NT2/D1 (cell line): Measurements from ENCODE around the gene BRIP1.

Experiments used
- DNase-seq: peaks from one replicate; pipeline ENCODE4 v3.0.0-alpha.2; 2011; ENCODE audit warnings: low read depth, low spot score
- H3K27me3 ChIP-seq: 2 replicates; pipeline ENCODE4 v1.6.0; 2011; ENCODE audit warnings: mild to moderate bottlenecking; ENCODE audit not compliant: insufficient read length, insufficient read depth
- H3K36me3 ChIP-seq: 2 replicates; pipeline ENCODE4 v1.6.1; 2011; ENCODE audit warnings: mild to moderate bottlenecking, low read length, mixed read lengths; ENCODE audit not compliant: insufficient read depth, insufficient read length
- H3K4me1 ChIP-seq: 2 replicates; pipeline ENCODE4 v1.5.1; 2011; ENCODE audit not compliant: insufficient read depth, insufficient read length
- H3K4me3 ChIP-seq: 2 replicates; pipeline ENCODE4 v1.5.1; 2011; ENCODE audit warnings: low read depth; ENCODE audit not compliant: insufficient read length
- H3K9ac ChIP-seq: 2 replicates; pipeline ENCODE4 v1.6.0; 2011; ENCODE audit warnings: low read depth; ENCODE audit not compliant: insufficient read length
- H3K9me3 ChIP-seq: 2 replicates; pipeline ENCODE4 v1.5.1; 2011; ENCODE audit warnings: mild to moderate bottlenecking, low read length; ENCODE audit not compliant: insufficient read depth
- SUZ12 ChIP-seq: IDR thresholded peaks from 2 replicates; pipeline ENCODE4 v1.6.1; 2011; ENCODE audit not compliant: insufficient read length, insufficient read depth; ENCODE audit errors: extremely low read depth
- YY1 ChIP-seq: IDR thresholded peaks from 2 replicates; pipeline ENCODE4 v1.6.1; 2011; ENCODE audit not compliant: insufficient read length, insufficient read depth
- ZNF274 ChIP-seq: IDR thresholded peaks from 2 replicates; pipeline ENCODE4 v1.6.1; 2011; ENCODE audit warnings: mild to moderate bottlenecking, low read depth, low read length

BRIP1 gene

DNA sequence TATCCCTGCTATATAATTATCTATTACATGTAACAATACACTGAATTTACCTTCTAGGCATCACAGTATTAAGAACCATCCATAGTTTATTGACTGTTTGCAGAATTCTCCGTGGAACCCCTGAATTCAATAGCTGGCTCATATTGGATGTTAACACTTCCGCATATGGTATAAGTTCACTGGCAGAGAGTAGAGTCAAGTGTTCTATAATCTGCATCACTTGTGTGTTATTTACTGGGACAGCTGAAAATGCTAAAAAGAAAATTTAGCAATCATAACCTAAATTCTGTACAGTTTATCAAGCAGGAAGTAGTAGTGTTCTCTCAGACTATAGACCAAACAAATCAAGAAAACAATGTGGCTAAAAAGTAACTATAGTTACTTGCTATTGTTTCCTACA is 14.5 kb upstream of the BRIP1 start:
- no peak for DNase-seq
- no peak overlapping the region for H3K4me3 ChIP-seq
- H3K9me3 ChIP-seq = no peaks in the 10 kb centered on the region
- H3K4me1 ChIP-seq = no peaks in the 10 kb centered on the region
- peaks cover 28% of the 10 kb centered on the region for H3K36me3 ChIP-seq
- H3K27me3 ChIP-seq = no peaks in the 10 kb centered on the region
- TF ChIP-seq ZNF274 (no peak), YY1 (no peak), SUZ12 (no peak)
- no peak overlapping the region for H3K9ac ChIP-seq

GRCh38 chr17:61875804-61876203 is 12.5 kb upstream of the BRIP1 start:
- no peak for TF ChIP-seq SUZ12
- Histone ChIP-seq H3K4me1 (no peaks in the 10 kb centered on the region), H3K9ac (no peak overlapping the region), H3K9me3 (no peaks in the 10 kb centered on the region), H3K4me3 (no peak overlapping the region), H3K27me3 (no peaks in the 10 kb centered on the region), H3K36me3 (peaks cover 39% of the 10 kb centered on the region)
- DNase-seq = no peak

GRCh38 chr17:61875285-61875684 is 12.0 kb upstream of the BRIP1 start:
- Histone ChIP-seq H3K9me3 (no peaks in the 10 kb centered on the region), H3K4me1 (no peaks in the 10 kb centered on the region), H3K9ac (no peak overlapping the region), H3K27me3 (no peaks in the 10 kb centered on the region), H3K4me3 (no peak overlapping the region), H3K36me3 (peaks cover 41% of the 10 kb centered on the region)
- TF ChIP-seq SUZ12 = no peak
- TF ChIP-seq ZNF274 = no peak
- no peak for TF ChIP-seq YY1
- no peak for DNase-seq

- H3K4me3 ChIP-seq = no peak overlapping the region
- H3K36me3 ChIP-seq = peaks cover 43% of the 10 kb centered on the region
- H3K9me3 ChIP-seq = no peaks in the 10 kb centered on the region
- no peaks in the 10 kb centered on the region for H3K27me3 ChIP-seq
- no peaks in the 10 kb centered on the region for H3K4me1 ChIP-seq
- H3K9ac ChIP-seq = no peak overlapping the region
- TF ChIP-seq YY1 (no peak), ZNF274 (no peak), SUZ12 (no peak)
- DNase-seq = no peak
Observed at GRCh38 chr17:61874075-61874474, 10.7 kb upstream of the BRIP1 start.

DNA sequence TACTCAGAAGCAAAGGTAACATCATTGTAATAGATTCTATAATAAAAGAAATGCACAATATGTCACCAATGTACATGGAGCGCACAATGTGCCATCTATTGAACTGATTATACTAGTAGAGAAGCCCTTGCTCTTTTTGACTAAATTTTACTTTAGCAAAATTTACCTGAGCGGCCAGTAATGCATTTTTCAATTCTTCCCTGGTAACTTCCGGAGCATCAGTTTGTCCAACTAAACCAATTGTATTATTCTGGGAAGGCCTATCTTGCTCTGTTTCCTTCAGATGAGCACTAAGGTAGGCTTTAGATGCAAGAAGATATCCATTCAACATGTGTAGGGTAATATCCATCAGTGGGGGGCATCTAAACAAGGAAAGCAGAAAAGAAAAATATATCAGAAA is 8.8 kb upstream of the BRIP1 start:
- Histone ChIP-seq H3K36me3 (peaks cover 56% of the 10 kb centered on the region), H3K9me3 (no peaks in the 10 kb centered on the region)
- TF ChIP-seq ZNF274 (no peak), SUZ12 (no peak), YY1 (no peak)

DNA sequence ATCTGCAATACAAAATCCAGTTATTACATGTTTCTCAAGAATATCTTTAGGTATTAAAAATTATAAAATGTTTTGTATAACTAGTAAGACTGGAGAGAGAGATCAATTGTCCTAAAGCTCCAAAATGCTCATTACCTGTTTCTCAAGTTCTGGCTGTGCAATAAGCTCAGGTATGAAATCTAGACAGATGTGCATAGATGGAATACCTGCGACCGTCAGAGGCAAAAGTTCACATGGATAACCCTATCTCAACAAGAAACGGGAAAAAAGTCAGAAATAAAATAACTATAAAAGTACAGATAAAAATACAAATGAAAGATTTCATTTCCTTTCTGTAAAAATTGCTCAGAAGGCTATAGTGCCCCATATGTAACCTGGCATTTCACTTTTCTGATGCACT is 5.8 kb upstream of the BRIP1 start:
- no peak for TF ChIP-seq YY1
- no peak for TF ChIP-seq ZNF274
- no peak for TF ChIP-seq SUZ12
- H3K4me1 ChIP-seq = no peaks in the 10 kb centered on the region
- H3K36me3 ChIP-seq = peaks cover 42% of the 10 kb centered on the region
- DNase-seq = no peak
- no peaks in the 10 kb centered on the region for H3K9me3 ChIP-seq
- no peak overlapping the region for H3K9ac ChIP-seq
- no peak overlapping the region for H3K4me3 ChIP-seq
- H3K27me3 ChIP-seq = no peaks in the 10 kb centered on the region

More for the DNA sequence above, 8.8 kb upstream of the BRIP1 start:
- DNase-seq = no peak
- H3K27me3 ChIP-seq = no peaks in the 10 kb centered on the region
- no peaks in the 10 kb centered on the region for H3K4me1 ChIP-seq
- H3K4me3 ChIP-seq = no peak overlapping the region
- no peak overlapping the region for H3K9ac ChIP-seq

- Histone ChIP-seq H3K36me3 (peaks cover 42% of the 10 kb centered on the region), H3K9ac (no peak overlapping the region), H3K27me3 (no peaks in the 10 kb centered on the region), H3K4me1 (no peaks in the 10 kb centered on the region), H3K4me3 (no peak overlapping the region), H3K9me3 (no peaks in the 10 kb centered on the region)
- TF ChIP-seq YY1 = no peak
- TF ChIP-seq SUZ12 = no peak
- TF ChIP-seq ZNF274 = no peak
- no peak for DNase-seq
Observed at GRCh38 chr17:61868074-61868473, 4.7 kb upstream of the BRIP1 start.

- Histone ChIP-seq H3K9ac (no peak overlapping the region), H3K4me3 (no peak overlapping the region), H3K27me3 (no peaks in the 10 kb centered on the region), H3K36me3 (peaks cover 40% of the 10 kb centered on the region), H3K9me3 (no peaks in the 10 kb centered on the region), H3K4me1 (no peaks in the 10 kb centered on the region)
- no peak for TF ChIP-seq YY1
- no peak for TF ChIP-seq ZNF274
- no peak for TF ChIP-seq SUZ12
- DNase-seq = no peak
Observed at GRCh38 chr17:61867033-61867432, 3.7 kb upstream of the BRIP1 start.
